ENCODE data around the gene OSTN. TPM values are rescaled to one million over a fixed set of nuclear protein-coding genes. Genes with fewer than 3 reads are reported as not detected.
"Not testable (repeated sequence)": the region's sequence is repeated elsewhere in the genome, so short reads cannot be mapped to it uniquely, and the experiment has no call there.

OSTN gene
- total and polyA plus RNA-seq, 4 experiments from 2014 or later, result not detected

- no peak for DNase-seq
- H3K36me3 Mint-ChIP-seq, result no peaks in the 10 kb centered on the region
- POLR2A ChIA-PET (ENCODE audit: partially characterized antibody), result no interaction called here
- Histone ChIP-seq H3K27me3 (ENCODE audit: insufficient read depth, low read length) (no peaks in the 10 kb centered on the region), H3K9me3 (ENCODE audit: control insufficient read depth in 1 of 2, low read length in 2 of 2) (no peaks in the 10 kb centered on the region), H3K4me1 (ENCODE audit: insufficient read depth, low read length) (no peaks in the 10 kb centered on the region), H3K36me3 (ENCODE audit: insufficient read depth, low read length) (no peaks in the 10 kb centered on the region), H3K27ac (ENCODE audit: low read depth, low read length) (no peak overlapping the region), H3K4me3 (ENCODE audit: low read length in 2 of 2) (no peak overlapping the region)
- CTCF ChIA-PET (ENCODE audit: partially characterized antibody), result no interaction called here
- no peaks in the 10 kb centered on the region for H3K4me1 Mint-ChIP-seq
- H3K4me3 Mint-ChIP-seq, result no peak overlapping the region
- intact Hi-C loops (cut with micrococcal nuclease), result no loop called here
- peaks cover 0 to 2% of the 10 kb centered on the region in 2 donors for H3K27me3 Mint-ChIP-seq
- H3K27ac Mint-ChIP-seq, result no peak overlapping the region
- no peaks in the 10 kb centered on the region for H3K9me3 Mint-ChIP-seq
These were observed 28.9 kb upstream of the OSTN start for GRCh38 chr3:191170097-191170496.

DNA sequence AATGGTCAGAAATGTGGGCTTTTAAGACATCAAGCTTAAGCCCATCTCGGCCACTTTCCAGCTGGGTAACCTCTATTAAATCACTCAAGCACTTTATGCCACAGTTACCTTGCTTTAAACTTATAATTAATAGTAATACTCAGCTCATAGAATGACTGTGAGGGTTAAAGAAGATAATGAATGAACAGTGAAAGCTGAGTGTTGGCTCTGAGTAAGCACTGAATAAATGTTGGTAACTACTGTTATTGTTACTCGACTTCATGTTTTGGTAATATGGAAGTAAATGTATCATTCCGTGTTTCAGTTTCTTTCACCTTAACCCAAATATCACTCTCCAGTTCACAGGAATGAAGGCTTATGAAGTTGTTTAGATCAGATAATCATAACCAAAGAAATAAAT lies 23.9 kb upstream of the OSTN start:
- ChIA-PET POLR2A (ENCODE audit: partially characterized antibody) (no interaction called here), CTCF (ENCODE audit: partially characterized antibody) (no interaction called here)
- no peaks in the 10 kb centered on the region for H3K9me3 ChIP-seq (ENCODE audit: control insufficient read depth in 1 of 2, low read length in 2 of 2)

DNA sequence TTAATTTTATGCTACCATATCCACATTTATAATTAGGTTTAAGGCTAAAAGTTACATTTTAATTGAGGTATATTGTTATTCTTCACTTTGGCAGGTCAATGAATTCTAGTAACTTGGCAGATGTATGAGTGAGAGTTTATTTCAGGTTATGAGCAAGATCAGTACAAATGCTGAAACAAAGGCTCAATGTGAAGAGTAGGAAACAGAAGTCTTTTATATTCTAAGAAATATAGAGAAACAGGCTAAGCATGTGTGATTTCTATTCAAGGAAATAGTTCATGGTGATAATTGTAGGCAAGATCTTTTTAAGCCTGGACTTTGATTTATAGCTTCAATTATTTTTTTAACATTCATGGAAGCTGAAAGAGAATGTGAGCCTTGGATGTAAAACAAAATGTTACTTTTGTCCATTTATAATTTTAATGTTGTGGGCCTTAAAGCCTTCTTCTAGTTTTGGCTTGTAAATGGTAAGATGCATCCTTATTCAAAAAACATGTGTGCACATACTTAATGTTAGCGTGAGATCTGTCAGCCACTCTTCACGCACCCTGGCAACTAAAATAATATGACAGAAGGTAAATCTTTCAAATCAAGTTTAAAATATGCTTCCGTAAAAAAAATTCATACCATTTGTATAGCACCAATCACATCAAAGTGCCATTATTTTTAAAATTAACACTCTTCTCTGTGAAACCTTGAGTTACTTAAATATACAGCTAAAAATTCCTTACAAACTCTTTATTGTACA lies 22.8 kb upstream of the OSTN start:
- H3K4me1 Mint-ChIP-seq, result no peaks in the 10 kb centered on the region
- H3K4me1 ChIP-seq (ENCODE audit: insufficient read depth, low read length), result no peaks in the 10 kb centered on the region
- POLR2A ChIA-PET (ENCODE audit: partially characterized antibody), result no interaction called here

More for the DNA sequence above, 23.9 kb upstream of the OSTN start:
- Mint-ChIP-seq H3K9me3 (peaks cover 0 to 5% (median 0%) of the 10 kb centered on the region in 8 donors), H3K4me1 (no peaks in the 10 kb centered on the region), H3K27ac (no peak overlapping the region), H3K4me3 (no peak overlapping the region), H3K27me3 (peaks cover 0 to 2% of the 10 kb centered on the region in 2 donors), H3K36me3 (no peaks in the 10 kb centered on the region)
- Histone ChIP-seq H3K27me3 (ENCODE audit: insufficient read depth, low read length) (no peaks in the 10 kb centered on the region), H3K4me3 (ENCODE audit: low read length in 2 of 2) (no peak overlapping the region), H3K36me3 (ENCODE audit: insufficient read depth, low read length) (no peaks in the 10 kb centered on the region), H3K27ac (ENCODE audit: low read depth, low read length) (no peak overlapping the region), H3K4me1 (ENCODE audit: insufficient read depth, low read length) (no peaks in the 10 kb centered on the region)
- no peak for DNase-seq
- intact Hi-C loops (cut with micrococcal nuclease), result no loop called here

GRCh38 chr3:191185382-191185781 lies 13.7 kb upstream of the OSTN start:
- CTCF ChIA-PET (ENCODE audit: partially characterized antibody); H3K27ac ChIP-seq (ENCODE audit: low read depth, low read length); H3K27ac Mint-ChIP-seq; H3K4me1 Mint-ChIP-seq; H3K36me3 Mint-ChIP-seq; H3K27me3 Mint-ChIP-seq; H3K9me3 Mint-ChIP-seq; POLR2A ChIA-PET (ENCODE audit: partially characterized antibody); DNase-seq; H3K4me3 ChIP-seq (ENCODE audit: low read length in 2 of 2); H3K4me1 ChIP-seq (ENCODE audit: insufficient read depth, low read length); H3K36me3 ChIP-seq (ENCODE audit: insufficient read depth, low read length); H3K9me3 ChIP-seq (ENCODE audit: control insufficient read depth in 1 of 2, low read length in 2 of 2); intact Hi-C loops (cut with micrococcal nuclease); H3K27me3 ChIP-seq (ENCODE audit: insufficient read depth, low read length): not testable (repeated sequence)
- H3K4me3 Mint-ChIP-seq, result peak overlapping the region in 1 of 8 donors; percentile 47

More for the DNA sequence above, 22.8 kb upstream of the OSTN start:
- Histone ChIP-seq H3K4me3 (ENCODE audit: low read length in 2 of 2) (no peak overlapping the region), H3K27ac (ENCODE audit: low read depth, low read length) (no peak overlapping the region), H3K27me3 (ENCODE audit: insufficient read depth, low read length) (no peaks in the 10 kb centered on the region), H3K36me3 (ENCODE audit: insufficient read depth, low read length) (no peaks in the 10 kb centered on the region), H3K9me3 (ENCODE audit: control insufficient read depth in 1 of 2, low read length in 2 of 2) (no peaks in the 10 kb centered on the region)
- intact Hi-C loops (cut with micrococcal nuclease), result no loop called here
- Mint-ChIP-seq H3K27ac (peak overlapping the region in 1 of 7 donors; percentile 15), H3K9me3 (peaks cover 0 to 5% (median 0%) of the 10 kb centered on the region in 8 donors), H3K4me3 (no peak overlapping the region), H3K36me3 (no peaks in the 10 kb centered on the region), H3K27me3 (peaks cover 0 to 2% of the 10 kb centered on the region in 2 donors)
- DNase-seq, result no peak
- CTCF ChIA-PET (ENCODE audit: partially characterized antibody), result no interaction called here

DNA sequence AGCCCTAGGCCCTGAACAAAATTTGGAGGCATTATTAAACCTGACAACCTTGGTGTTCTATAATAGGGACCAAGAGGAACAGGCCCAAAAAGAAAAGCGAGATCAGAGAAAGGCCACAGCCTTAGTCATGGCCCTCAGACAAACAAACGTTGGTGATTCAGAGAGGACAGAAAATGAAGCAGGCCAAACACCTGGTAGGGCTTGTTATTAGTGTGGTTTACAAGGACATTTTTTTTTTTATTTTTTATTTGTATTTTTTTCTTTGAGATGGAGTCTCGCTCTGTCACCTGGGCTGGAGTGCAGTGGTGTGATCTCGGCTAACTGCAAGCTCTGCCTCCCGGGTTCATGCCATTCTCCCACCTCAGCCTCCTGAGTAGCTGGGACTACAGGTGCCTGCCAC lies 10.8 kb upstream of the OSTN start:
- H3K36me3 ChIP-seq (ENCODE audit: insufficient read depth, low read length); H3K4me3 ChIP-seq (ENCODE audit: low read length in 2 of 2); H3K4me3 Mint-ChIP-seq; H3K27me3 ChIP-seq (ENCODE audit: insufficient read depth, low read length); H3K9me3 Mint-ChIP-seq; H3K9me3 ChIP-seq (ENCODE audit: control insufficient read depth in 1 of 2, low read length in 2 of 2); H3K4me1 ChIP-seq (ENCODE audit: insufficient read depth, low read length); H3K27me3 Mint-ChIP-seq; H3K27ac Mint-ChIP-seq; DNase-seq; H3K4me1 Mint-ChIP-seq; intact Hi-C loops (cut with micrococcal nuclease); H3K27ac ChIP-seq (ENCODE audit: low read depth, low read length); CTCF ChIA-PET (ENCODE audit: partially characterized antibody); H3K36me3 Mint-ChIP-seq; POLR2A ChIA-PET (ENCODE audit: partially characterized antibody): not testable (repeated sequence)

- H3K27me3 Mint-ChIP-seq; H3K9me3 ChIP-seq (ENCODE audit: control insufficient read depth in 1 of 2, low read length in 2 of 2); intact Hi-C loops (cut with micrococcal nuclease); H3K27ac ChIP-seq (ENCODE audit: low read depth, low read length); H3K27me3 ChIP-seq (ENCODE audit: insufficient read depth, low read length); H3K36me3 Mint-ChIP-seq; CTCF ChIA-PET (ENCODE audit: partially characterized antibody); H3K27ac Mint-ChIP-seq; DNase-seq; H3K4me1 Mint-ChIP-seq; H3K4me3 ChIP-seq (ENCODE audit: low read length in 2 of 2); H3K36me3 ChIP-seq (ENCODE audit: insufficient read depth, low read length); H3K4me1 ChIP-seq (ENCODE audit: insufficient read depth, low read length); POLR2A ChIA-PET (ENCODE audit: partially characterized antibody); H3K9me3 Mint-ChIP-seq: not testable (repeated sequence)
- peak overlapping the region in 1 of 8 donors; percentile 49 for H3K4me3 Mint-ChIP-seq
These were observed 6.8 kb upstream of the OSTN start for GRCh38 chr3:191192270-191192669.

GRCh38 chr3:191192941-191193340 lies 6.1 kb upstream of the OSTN start:
- no peak for DNase-seq
- H3K4me3 ChIP-seq (ENCODE audit: low read length in 2 of 2), result no peak overlapping the region
- H3K36me3 ChIP-seq (ENCODE audit: insufficient read depth, low read length), result no peaks in the 10 kb centered on the region
- no peaks in the 10 kb centered on the region for H3K4me1 ChIP-seq (ENCODE audit: insufficient read depth, low read length)
- H3K36me3 Mint-ChIP-seq, result no peaks in the 10 kb centered on the region
- no peaks in the 10 kb centered on the region for H3K27me3 Mint-ChIP-seq
- no peak overlapping the region for H3K27ac Mint-ChIP-seq
- no peak overlapping the region for H3K27ac ChIP-seq (ENCODE audit: low read depth, low read length)
- H3K4me3 Mint-ChIP-seq, result no peak overlapping the region
- CTCF ChIA-PET (ENCODE audit: partially characterized antibody), result no interaction called here
- H3K9me3 Mint-ChIP-seq, result peaks cover 0 to 6% (median under 1%) of the 10 kb centered on the region in 8 donors
- POLR2A ChIA-PET (ENCODE audit: partially characterized antibody), result no interaction called here
- H3K9me3 ChIP-seq (ENCODE audit: control insufficient read depth in 1 of 2, low read length in 2 of 2), result no peaks in the 10 kb centered on the region
- H3K27me3 ChIP-seq (ENCODE audit: insufficient read depth, low read length), result no peaks in the 10 kb centered on the region
- no peaks in the 10 kb centered on the region for H3K4me1 Mint-ChIP-seq
- intact Hi-C loops (cut with micrococcal nuclease), result no loop called here

Measured in CD4-positive, alpha-beta memory T cell (primary cell).